HFFc6 (cell line): ENCODE measurements around the gene NR0B2. TPM values are rescaled to one million over a fixed set of nuclear protein-coding genes. Genes with fewer than 3 reads are reported as not detected.

Experiments
- DNase-seq: peaks from one replicate; pipeline ENCODE4 v3.0.0-alpha.2; 2018
- H3K27ac Mint-ChIP-seq: 2 replicates; pipeline ENCODE4 v1.8.0; 2020; ENCODE audit warnings: mild to moderate bottlenecking, mixed read lengths
- H3K27me3 Mint-ChIP-seq: 2 replicates; pipeline ENCODE4 v1.8.0; 2021; ENCODE audit warnings: mild to moderate bottlenecking, moderate library complexity, mixed read lengths; ENCODE audit not compliant: insufficient read depth
- H3K36me3 Mint-ChIP-seq: 2 replicates; pipeline ENCODE4 v1.8.0; 2021; ENCODE audit warnings: low read depth, mixed read lengths
- H3K4me1 Mint-ChIP-seq: 2 replicates; pipeline ENCODE4 v1.8.0; 2020; ENCODE audit warnings: low read depth, mixed read lengths
- H3K4me3 Mint-ChIP-seq: 2 replicates; pipeline ENCODE4 v1.8.0; 2020; ENCODE audit warnings: mild to moderate bottlenecking, moderate library complexity, mixed read lengths
- H3K9me3 Mint-ChIP-seq: 2 replicates; pipeline ENCODE4 v1.8.0; 2020; ENCODE audit warnings: mild to moderate bottlenecking, mixed read lengths
- CTCF ChIP-seq: fragments of 200-600 bp; sonication (generic); IDR thresholded peaks from 2 replicates; pipeline ENCODE4 v1.5.0; 2021; ENCODE audit warnings: antibody characterized with exemption, mild to moderate bottlenecking
- total RNA-seq, 6 experiments: library from RNA; stranded (reverse); fragmentation: NEBNext Ultra II Directional; extraction: Animal tissue kit (Norgen Biotek cat#: 25700); gene quantifications; 2 replicates in 1 of 6; 3 replicates in 5 of 6; pipeline ENCODE4 v1.2.3, GENCODE V29; 2021

The NR0B2 gene
- total RNA-seq, 6 experiments from 2014 or later = not detected

- DNase-seq = no peak
- no peak overlapping the region for H3K4me3 Mint-ChIP-seq
- no peak overlapping the region for H3K27ac Mint-ChIP-seq
- no peaks in the 10 kb centered on the region for H3K9me3 Mint-ChIP-seq
- H3K4me1 Mint-ChIP-seq = peaks cover 14% of the 10 kb centered on the region
- TF ChIP-seq CTCF = no peak
- no peaks in the 10 kb centered on the region for H3K27me3 Mint-ChIP-seq
- peaks cover 23% of the 10 kb centered on the region; the same call in 1 of the 2 replicates for H3K36me3 Mint-ChIP-seq
Measured at GRCh38 chr1:26936823-26937222, 23.0 kb upstream of the NR0B2 start.

GRCh38 chr1:26932531-26932930 lies 18.8 kb upstream of the NR0B2 start:
- no peaks in the 10 kb centered on the region for H3K27me3 Mint-ChIP-seq
- TF ChIP-seq CTCF = no peak
- no peak for DNase-seq
- H3K4me3 Mint-ChIP-seq = no peak overlapping the region
- H3K27ac Mint-ChIP-seq = no peak overlapping the region
- no peaks in the 10 kb centered on the region for H3K4me1 Mint-ChIP-seq
- peaks cover 30% of the 10 kb centered on the region; the same call in 1 of the 2 replicates for H3K36me3 Mint-ChIP-seq
- no peaks in the 10 kb centered on the region for H3K9me3 Mint-ChIP-seq

GRCh38 chr1:26923711-26924110 lies 9.9 kb upstream of the NR0B2 start:
- Mint-ChIP-seq H3K4me3 (peak overlapping the region; percentile 97), H3K27ac (peak overlapping the region; percentile 97), H3K27me3 (peaks cover 9% of the 10 kb centered on the region), H3K36me3 (peaks cover 44% of the 10 kb centered on the region), H3K9me3 (no peaks in the 10 kb centered on the region), H3K4me1 (peaks cover 41% of the 10 kb centered on the region)
- no peak for TF ChIP-seq CTCF
- DNase-seq = peak; percentile 28

- peaks cover 41% of the 10 kb centered on the region for H3K4me1 Mint-ChIP-seq
- no peak for DNase-seq
- no peaks in the 10 kb centered on the region for H3K9me3 Mint-ChIP-seq
- H3K36me3 Mint-ChIP-seq = peaks cover 36% of the 10 kb centered on the region
- H3K27me3 Mint-ChIP-seq = peaks cover 9% of the 10 kb centered on the region
- no peak for TF ChIP-seq CTCF
- H3K4me3 Mint-ChIP-seq = peak overlapping the region; percentile 97
- peak overlapping the region; percentile 97 for H3K27ac Mint-ChIP-seq
Measured at GRCh38 chr1:26922901-26923300, 9.1 kb upstream of the NR0B2 start.

GRCh38 chr1:26922431-26922729 lies 8.6 kb upstream of the NR0B2 start:
- no peaks in the 10 kb centered on the region for H3K9me3 Mint-ChIP-seq
- peaks cover 35% of the 10 kb centered on the region for H3K36me3 Mint-ChIP-seq
- no peak for DNase-seq
- peaks cover 41% of the 10 kb centered on the region for H3K4me1 Mint-ChIP-seq
- TF ChIP-seq CTCF = no peak
- peaks cover 9% of the 10 kb centered on the region for H3K27me3 Mint-ChIP-seq
- peak overlapping the region; percentile 97 for H3K27ac Mint-ChIP-seq
- H3K4me3 Mint-ChIP-seq = peak overlapping the region; percentile 97
